GM12875 (cell line): ENCODE data around the gene KPRP.

Source experiments
- H3K4me3 ChIP-seq: one replicate; pipeline ENCODE4 v1.5.1; 2011; ENCODE audit warnings: low read depth, low read length, control low read depth
- CTCF ChIP-seq: IDR thresholded peaks from 2 replicates; pipeline ENCODE4 v1.5.1; 2011; ENCODE audit warnings: low read depth, mild to moderate bottlenecking, control low read depth, inconsistent platforms, low read length, moderate library complexity, borderline replicate concordance; ENCODE audit not compliant: insufficient read depth

The KPRP gene

GRCh38 chr1:152770411-152770810 is 12.6 kb downstream of the KPRP start:
- no peak overlapping the region for H3K4me3 ChIP-seq

GRCh38 chr1:152774875-152775274 is 17.1 kb downstream of the KPRP start, which contains the start of gene LCE1F:
Gene LCE1F, plus strand, starts transcription at chr1:152775140. Its CDS starts 1,232 bp downstream, at chr1:152776372.
- H3K4me3 ChIP-seq: no peak within 1 kb of the TSS
- peak; percentile 14; the same call in 1 of the 2 replicates for TF ChIP-seq CTCF

More at GRCh38 chr1:152770411-152770810, 12.6 kb downstream of the KPRP start:
- no peak for TF ChIP-seq CTCF

- TF ChIP-seq CTCF: no peak
- H3K4me3 ChIP-seq: no peak overlapping the region
These were observed 18.5 kb downstream of the KPRP start for GRCh38 chr1:152776361-152776760.

GRCh38 chr1:152777510-152778137 is 19.8 kb downstream of the KPRP start:
- peak; percentile 73 for TF ChIP-seq CTCF
- no peak overlapping the region for H3K4me3 ChIP-seq

GRCh38 chr1:152783095-152783494 is 25.3 kb downstream of the KPRP start:
- no peak for TF ChIP-seq CTCF
- no peak overlapping the region for H3K4me3 ChIP-seq

GRCh38 chr1:152786077-152786476 is 28.3 kb downstream of the KPRP start, which contains the start of gene LCE1E:
Gene LCE1E, plus strand, starts transcription at chr1:152786257. Its CDS starts 1,043 bp downstream, at chr1:152787300.
- no peak for TF ChIP-seq CTCF
- H3K4me3 ChIP-seq: no peak within 1 kb of the TSS

GRCh38 chr1:152795686-152796085 is 37.9 kb downstream of the KPRP start:
- TF ChIP-seq CTCF: no peak
- no peak overlapping the region for H3K4me3 ChIP-seq
